HCT116 (cell line): ENCODE results near the gene THUMPD3. TPM values are rescaled to one million over a fixed set of nuclear protein-coding genes. Genes with fewer than 3 reads are reported as not detected.

Experiments used
- total RNA-seq: library from RNA; stranded (reverse); gene quantifications from one replicate; pipeline ENCODE4 v1.2.1, GENCODE V29; 2021; ENCODE audit not compliant: unreplicated experiment

THUMPD3 gene
- total RNA-seq, 1 experiment from 2014 or later, result 79.5 TPM

Other genes starting within 250 kb of the THUMPD3 start
- 8.3 TPM for gene SRGAP3, start 113.4 kb upstream of the THUMPD3 start, total RNA-seq
- 141 TPM for gene SETD5, start 34.6 kb downstream of the THUMPD3 start, total RNA-seq
- gene LHFPL4, start 190.8 kb downstream of the THUMPD3 start, total RNA-seq, result not detected